D721Med (cell line): Measurements from ENCODE around the gene NLRC5.

Source experiments
- DNase-seq: peaks from one replicate; pipeline ENCODE4 v3.0.0; 2011; ENCODE audit warnings: low spot score; ENCODE audit not compliant: insufficient read length
- FAIRE-seq: peaks from 2 replicates; lab custom pipeline; 2011; peaks lifted over from hg19 to GRCh38; lab: Jason Lieb, UNC
- TF ChIP-seq, protein P1 (sequence below): IDR thresholded peaks from 2 replicates; pipeline ENCODE4 v1.5.1; 2012; ENCODE audit warnings: mild to moderate bottlenecking, control low read depth; ENCODE audit not compliant: insufficient read depth; ENCODE audit errors: missing control alignments

The NLRC5 gene

DNA sequence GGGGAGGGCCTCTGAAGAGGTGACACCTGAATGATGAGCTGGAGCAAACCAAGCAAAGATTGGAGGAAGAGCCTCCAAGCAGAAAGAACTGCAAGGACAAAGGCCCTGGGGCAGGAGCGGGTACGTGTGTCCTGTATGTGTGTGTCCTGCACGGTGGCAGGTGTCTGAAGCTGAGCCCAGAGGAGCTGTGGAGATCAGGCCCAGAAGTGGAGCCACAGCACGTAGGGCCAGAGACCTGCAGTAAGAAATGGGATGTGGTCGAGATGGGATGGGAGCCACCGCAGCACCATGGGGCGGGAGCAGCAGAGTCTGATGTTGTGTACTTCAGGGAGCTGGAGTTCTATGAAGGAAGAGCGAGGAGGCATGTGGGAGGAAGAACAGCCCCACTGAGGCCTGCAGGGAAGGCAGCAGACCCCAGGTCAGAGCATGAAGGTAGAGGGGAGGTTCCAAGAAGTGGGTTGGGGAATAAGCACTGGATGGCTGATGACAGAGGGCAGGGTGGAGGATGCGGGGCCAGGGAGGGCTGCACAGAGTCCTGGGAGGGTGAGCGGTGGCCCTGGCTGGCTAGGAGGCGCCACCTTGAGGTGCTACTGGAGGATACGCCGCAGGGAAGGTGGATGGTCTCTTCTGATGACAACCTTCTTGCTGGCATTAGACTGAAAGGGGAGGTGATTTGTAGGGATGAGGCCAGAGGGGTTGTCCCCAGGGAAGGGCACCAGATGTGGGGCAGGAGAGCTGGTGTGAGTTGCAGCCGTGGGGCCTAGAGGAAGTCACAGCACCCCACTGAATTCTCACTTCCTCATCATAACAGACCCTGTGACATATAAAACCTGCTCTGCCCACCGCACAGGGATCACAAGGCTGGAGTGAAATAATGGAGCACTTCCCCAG lies 38.2 kb upstream of the NLRC5 start:
- DNase-seq, result peak; percentile 33
- TF ChIP-seq, protein P1, sequence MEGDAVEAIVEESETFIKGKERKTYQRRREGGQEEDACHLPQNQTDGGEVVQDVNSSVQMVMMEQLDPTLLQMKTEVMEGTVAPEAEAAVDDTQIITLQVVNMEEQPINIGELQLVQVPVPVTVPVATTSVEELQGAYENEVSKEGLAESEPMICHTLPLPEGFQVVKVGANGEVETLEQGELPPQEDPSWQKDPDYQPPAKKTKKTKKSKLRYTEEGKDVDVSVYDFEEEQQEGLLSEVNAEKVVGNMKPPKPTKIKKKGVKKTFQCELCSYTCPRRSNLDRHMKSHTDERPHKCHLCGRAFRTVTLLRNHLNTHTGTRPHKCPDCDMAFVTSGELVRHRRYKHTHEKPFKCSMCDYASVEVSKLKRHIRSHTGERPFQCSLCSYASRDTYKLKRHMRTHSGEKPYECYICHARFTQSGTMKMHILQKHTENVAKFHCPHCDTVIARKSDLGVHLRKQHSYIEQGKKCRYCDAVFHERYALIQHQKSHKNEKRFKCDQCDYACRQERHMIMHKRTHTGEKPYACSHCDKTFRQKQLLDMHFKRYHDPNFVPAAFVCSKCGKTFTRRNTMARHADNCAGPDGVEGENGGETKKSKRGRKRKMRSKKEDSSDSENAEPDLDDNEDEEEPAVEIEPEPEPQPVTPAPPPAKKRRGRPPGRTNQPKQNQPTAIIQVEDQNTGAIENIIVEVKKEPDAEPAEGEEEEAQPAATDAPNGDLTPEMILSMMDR, result peak; percentile 52
- no peak for FAIRE-seq

DNA sequence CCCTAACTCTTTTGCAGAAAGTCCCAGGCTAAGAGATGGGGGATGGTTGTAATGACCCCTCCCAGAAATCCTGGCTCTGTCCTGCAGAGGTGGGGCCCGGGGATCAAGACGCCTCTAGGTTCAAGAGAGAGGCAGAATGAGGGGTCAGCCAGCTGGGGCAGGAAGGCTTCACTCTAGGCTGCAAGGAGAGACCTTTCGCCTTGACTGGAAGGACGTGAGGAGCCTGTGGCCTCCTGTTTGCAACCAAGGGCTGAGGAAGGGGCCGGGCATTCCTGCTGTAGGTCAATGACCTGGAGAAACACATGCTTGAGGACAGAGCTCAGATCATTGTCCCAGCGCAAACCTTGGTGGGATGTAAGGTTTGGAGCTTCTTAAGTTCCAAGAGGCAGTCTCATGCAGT lies 36.4 kb upstream of the NLRC5 start:
- DNase-seq, result no peak
- FAIRE-seq, result no peak
- TF ChIP-seq, protein P1, result no peak

DNA sequence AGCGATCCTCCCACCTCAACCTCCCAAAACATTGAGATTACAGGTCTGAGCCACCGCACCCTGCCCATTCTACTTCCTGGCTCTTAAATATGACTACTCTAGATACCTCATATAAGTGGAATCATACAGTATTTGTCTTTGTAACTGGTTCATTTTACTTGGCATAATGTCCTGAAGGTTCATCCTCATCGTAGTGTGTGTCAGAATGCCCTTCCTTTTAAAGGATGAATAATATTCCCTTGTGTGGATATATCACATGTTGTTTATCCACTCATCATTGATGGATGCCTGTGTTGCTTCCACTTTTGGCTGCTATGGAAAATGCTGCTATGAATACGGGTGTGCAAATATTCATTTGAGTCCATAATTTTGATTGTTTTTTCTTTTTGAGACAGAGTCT lies 33.3 kb upstream of the NLRC5 start:
- TF ChIP-seq, protein P1, result no peak
- no peak for DNase-seq
- no peak for FAIRE-seq

DNA sequence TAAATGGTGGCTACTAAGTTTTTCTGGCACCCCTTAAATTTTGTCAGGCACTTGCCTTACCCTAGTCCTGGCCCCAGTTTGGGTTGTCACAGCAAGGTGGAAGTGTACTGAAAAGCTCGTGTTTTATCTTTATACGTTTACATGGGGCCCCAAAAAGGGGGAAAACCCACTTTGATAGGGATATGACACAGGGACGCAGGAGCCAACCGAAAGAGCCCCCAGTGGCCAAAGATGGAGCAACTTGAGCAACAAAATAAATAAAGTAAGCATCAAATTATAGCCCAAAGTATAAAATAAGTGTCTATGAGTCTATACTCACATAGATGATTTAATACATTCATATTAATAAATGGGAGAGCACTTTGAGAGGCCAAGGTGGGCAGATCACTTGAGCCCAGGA lies 32.6 kb upstream of the NLRC5 start:
- TF ChIP-seq, protein P1, result no peak
- no peak for DNase-seq
- no peak for FAIRE-seq

DNA sequence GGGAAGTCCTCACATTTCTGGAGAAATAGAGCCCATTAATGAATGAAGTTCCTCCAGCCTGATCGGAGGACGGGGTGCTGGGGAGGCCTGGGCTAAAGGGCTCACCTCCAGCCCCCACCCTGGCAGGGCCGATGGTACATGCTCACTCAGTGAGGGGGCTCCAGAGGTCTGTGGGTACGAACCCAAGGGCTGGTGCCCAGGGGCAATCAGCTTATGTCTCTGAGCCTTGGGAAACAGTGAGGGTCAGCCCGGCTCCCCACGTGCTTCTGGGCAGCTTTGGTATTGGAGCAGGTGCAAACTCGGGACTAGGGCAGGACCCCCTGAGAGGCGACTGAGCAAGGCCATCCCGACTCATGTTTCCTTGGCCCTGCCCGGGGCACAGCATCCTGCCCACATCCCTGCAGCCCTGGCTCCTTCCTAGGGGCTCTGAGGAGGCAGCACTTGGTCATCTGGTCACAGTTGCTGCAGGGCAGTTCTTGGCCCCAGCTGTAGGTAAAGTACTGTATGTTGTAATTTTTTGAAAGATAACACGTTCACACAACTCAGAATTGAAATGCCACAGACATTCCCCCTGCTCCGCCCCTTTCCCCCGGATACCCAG lies 28.6 kb upstream of the NLRC5 start:
- FAIRE-seq, result no peak
- TF ChIP-seq, protein P1, result no peak
- DNase-seq, result no peak

DNA sequence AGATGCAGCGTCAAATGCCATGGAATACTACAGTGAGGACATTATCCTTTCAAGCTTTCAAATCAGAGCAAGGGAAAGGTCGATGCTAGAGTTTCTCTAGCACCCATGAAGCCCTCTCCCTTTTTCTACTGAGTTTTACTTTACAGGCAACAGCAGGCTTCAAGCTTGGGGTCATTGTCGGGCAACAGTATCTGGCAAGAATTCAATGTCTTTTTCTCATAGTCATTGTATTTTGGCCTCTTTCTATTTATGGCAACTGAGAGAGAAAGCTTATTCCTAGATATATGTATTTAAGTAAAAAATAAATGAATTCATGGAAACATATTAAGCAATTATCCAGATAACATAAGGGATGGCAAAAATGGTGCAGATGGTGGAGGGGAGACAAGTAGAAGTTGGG lies 28.0 kb upstream of the NLRC5 start:
- FAIRE-seq (no peak), DNase-seq (no peak)
- TF ChIP-seq, protein P1, result no peak

DNA sequence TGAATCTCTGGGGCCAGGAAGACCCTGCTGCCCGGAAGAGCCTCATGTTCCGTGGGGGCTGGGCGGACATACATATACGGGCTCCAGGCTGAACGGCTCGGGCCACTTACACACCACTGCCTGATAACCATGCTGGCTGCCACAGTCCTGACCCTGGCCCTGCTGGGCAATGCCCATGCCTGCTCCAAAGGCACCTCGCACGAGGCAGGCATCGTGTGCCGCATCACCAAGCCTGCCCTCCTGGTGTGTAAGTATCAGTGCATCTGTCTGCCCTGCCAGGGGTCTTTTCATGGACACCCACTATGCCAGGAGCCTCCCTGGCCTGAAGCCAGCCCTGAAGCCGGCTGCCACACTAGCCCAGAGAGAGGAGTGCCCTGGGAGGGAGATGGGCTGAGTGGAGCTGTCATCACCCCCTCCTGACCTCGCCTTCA lies 27.5 kb upstream of the NLRC5 start, which contains the start of gene CETP:
TSS of gene CETP (plus strand) at position 100 of the 431 bp plus-strand sequence. CDS start at position 130, 30 bp downstream.
- no peak for DNase-seq
- TF ChIP-seq, protein P1, result no peak
- FAIRE-seq, result no peak
